ENCODE measurements around the gene KCNK1.

DNA sequence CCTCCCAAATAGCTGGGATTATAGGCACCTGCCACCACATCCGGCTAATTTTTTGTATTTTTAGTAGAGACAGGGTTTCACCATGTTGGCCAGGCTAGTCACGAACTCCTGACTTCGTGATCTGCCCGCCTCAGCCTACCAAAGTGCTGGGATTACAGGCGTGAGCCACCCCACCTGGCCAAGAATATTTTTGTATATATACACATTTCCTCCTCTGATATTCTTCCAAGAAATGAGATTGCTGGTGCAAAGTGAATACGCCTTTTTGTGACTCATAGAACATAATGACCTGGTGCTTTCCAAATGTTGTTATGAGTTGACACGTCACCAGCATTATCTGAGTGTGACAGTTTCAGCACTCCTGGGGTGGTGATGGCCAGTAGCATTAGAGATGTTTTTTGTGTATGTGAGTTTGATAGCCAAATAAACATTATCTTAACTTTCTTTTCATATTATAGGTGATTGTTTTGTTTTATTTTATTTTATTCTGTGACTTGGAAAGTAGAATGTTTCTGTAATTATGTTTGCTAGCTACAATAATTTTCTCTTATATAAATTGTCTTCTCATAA is 54.9 kb downstream of the KCNK1 start:
- TF ChIP-seq CTCF (IDR thresholded peaks at IDR 0.05) (no peak), POLR2A (IDR thresholded peaks at IDR 0.05) (no peak)
